ENCODE data around the gene LHFPL5.

Gene LHFPL5

GRCh38 chr6:35804996-35805736 lies at the start of gene LHFPL5:
Gene LHFPL5, plus strand, starts transcription at chr6:35805352. Its CDS starts 319 bp downstream, at chr6:35805671.
- DNase-seq, result peak; percentile 68

- DNase-seq, result no peak
Observed at GRCh38 chr6:35757456-35758123, 47.6 kb upstream of the LHFPL5 start.

- no peak for DNase-seq
Observed at GRCh38 chr6:35759426-35759825, 45.7 kb upstream of the LHFPL5 start.

GRCh38 chr6:35765739-35766138 lies 39.4 kb upstream of the LHFPL5 start:
- DNase-seq, result no peak

- no peak for DNase-seq
Observed at GRCh38 chr6:35769211-35769610, 35.9 kb upstream of the LHFPL5 start.

- DNase-seq, result no peak
Observed at GRCh38 chr6:35771343-35771627, 33.9 kb upstream of the LHFPL5 start.

- DNase-seq, result no peak
Observed at GRCh38 chr6:35774116-35774794, 30.9 kb upstream of the LHFPL5 start.

- no peak for DNase-seq
Observed at GRCh38 chr6:35775031-35775430, 30.1 kb upstream of the LHFPL5 start.

- DNase-seq, result no peak
Observed at GRCh38 chr6:35776364-35777215, 28.6 kb upstream of the LHFPL5 start, which contains the start of gene CLPSL2. Gene CLPSL2, plus strand, starts transcription at chr6:35776598. Its CDS starts 21 bp downstream, at chr6:35776619.

- no peak for DNase-seq
Observed at GRCh38 chr6:35777356-35778102, 27.6 kb upstream of the LHFPL5 start.

GRCh38 chr6:35778437-35778836 lies 26.7 kb upstream of the LHFPL5 start:
- no peak for DNase-seq

- no peak for DNase-seq
Observed at GRCh38 chr6:35780719-35781118, 24.4 kb upstream of the LHFPL5 start, which contains the start of gene CLPSL1. Gene CLPSL1, plus strand, starts transcription at chr6:35781019. Its CDS starts 92 bp downstream, at chr6:35781111.

- DNase-seq, result no peak
Observed at GRCh38 chr6:35781290-35781689, 23.9 kb upstream of the LHFPL5 start.

- DNase-seq, result no peak
Observed at GRCh38 chr6:35782424-35782823, 22.7 kb upstream of the LHFPL5 start.

- no peak for DNase-seq
Observed at GRCh38 chr6:35784200-35784599, 21.0 kb upstream of the LHFPL5 start.

- no peak for DNase-seq
Observed at GRCh38 chr6:35786272-35786671, 18.9 kb upstream of the LHFPL5 start.

- DNase-seq, result no peak
Observed at GRCh38 chr6:35786810-35787209, 18.3 kb upstream of the LHFPL5 start.

- DNase-seq, result no peak
Observed at GRCh38 chr6:35787266-35788218, 17.6 kb upstream of the LHFPL5 start.

- DNase-seq, result no peak
Observed at GRCh38 chr6:35788423-35788982, 16.6 kb upstream of the LHFPL5 start.

GRCh38 chr6:35790683-35791082 lies 14.5 kb upstream of the LHFPL5 start:
- no peak for DNase-seq
